K562 (cell line): ENCODE results near the gene CDKN2C. TPM values are rescaled to one million over a fixed set of nuclear protein-coding genes. Genes with fewer than 3 reads are reported as not detected.

Experiments
- ARNT ChIP-seq, 2 experiments: fragments of 450-650 bp; IDR thresholded peaks; 2 replicates each; pipeline ENCODE4 v1.6.1; 2016; ENCODE audit warnings: mild to moderate bottlenecking in 1 of 2
- CREB1 ChIP-seq, 2 experiments: sonication (generic) in 1 of 2; formaldehyde crosslinking in 1 of 2; IDR thresholded peaks; 2 replicates each; pipeline versions ENCODE4 v1.6.1 to v1.8.0; 2012 to 2022; ENCODE audit warnings: inconsistent platforms in 1 of 2, mild to moderate bottlenecking in 1 of 2, missing genetic modification reagents in 1 of 2, moderate library complexity in 1 of 2
- GTF2A2 ChIP-seq: IDR thresholded peaks from 2 replicates; pipeline ENCODE4 v1.6.1; 2016; ENCODE audit warnings: mild to moderate bottlenecking, missing genetic modification characterization, missing compliant biosample characterization
- HCFC1 ChIP-seq: IDR thresholded peaks from 2 replicates; pipeline ENCODE4 v1.6.1; 2012; ENCODE audit warnings: low read depth, low read length, improper control_type of control experiment
- HIVEP1 ChIP-seq: fragments of 250-450 bp; sonication (Bioruptor Pico); IDR thresholded peaks from 2 replicates; pipeline ENCODE4 v1.4.0; 2020; ENCODE audit warnings: mild to moderate bottlenecking
- HOMEZ ChIP-seq: fragments of 250-450 bp; sonication (Bioruptor Pico); IDR thresholded peaks from 2 replicates; pipeline ENCODE4 v1.4.0; 2020; ENCODE audit warnings: mild to moderate bottlenecking, moderate library complexity
- KDM1A ChIP-seq, 2 experiments: fragments of 450-650 bp; IDR thresholded peaks; 2 replicates each; pipeline ENCODE4 v1.6.1; 2016; ENCODE audit warnings: mild to moderate bottlenecking in 2 of 2
- MAFF ChIP-seq: IDR thresholded peaks from 2 replicates; pipeline ENCODE4 v1.6.1; 2012; ENCODE audit warnings: low read length, improper control_type of control experiment
- MED1 ChIP-seq: sonication (generic); formaldehyde crosslinking; IDR thresholded peaks from 2 replicates; pipeline ENCODE4 v1.8.1; 2023; ENCODE audit warnings: missing genetic modification reagents, borderline replicate concordance
- NCOA6 ChIP-seq: fragments of 450-650 bp; IDR thresholded peaks from 2 replicates; pipeline ENCODE4 v1.6.1; 2017; ENCODE audit warnings: mild to moderate bottlenecking
- POLR2B ChIP-seq: fragments of 450-650 bp; IDR thresholded peaks from 2 replicates; pipeline ENCODE4 v1.6.1; 2018; ENCODE audit warnings: low read depth; ENCODE audit not compliant: partially characterized antibody
- SMARCC2 ChIP-seq: fragments of 450-650 bp; IDR thresholded peaks from 2 replicates; pipeline ENCODE4 v1.6.1; 2017; ENCODE audit warnings: antibody characterized with exemption, moderate library complexity, mild to moderate bottlenecking, low read depth
- SRSF1 ChIP-seq: fragments of 200-400 bp; formaldehyde crosslinking; IDR thresholded peaks from 2 replicates; pipeline ENCODE4 v1.6.1; 2017; ENCODE audit warnings: mild to moderate bottlenecking, low read depth, low read length, moderate library complexity
- STAT6 ChIP-seq: sonication (generic); formaldehyde crosslinking; IDR thresholded peaks from 2 replicates; pipeline ENCODE4 v1.8.1; 2023; ENCODE audit warnings: mild to moderate bottlenecking, missing genetic modification reagents
- TCF3 ChIP-seq: sonication (generic); formaldehyde crosslinking; IDR thresholded peaks from 2 replicates; pipeline ENCODE4 v1.4.0; 2020; ENCODE audit warnings: mild to moderate bottlenecking, missing genetic modification reagents
- TFAP4 ChIP-seq: sonication (generic); formaldehyde crosslinking; IDR thresholded peaks from 2 replicates; pipeline ENCODE4 v1.8.0; 2022; ENCODE audit warnings: missing genetic modification reagents, mild to moderate bottlenecking, moderate library complexity, borderline replicate concordance
- THRAP3 ChIP-seq: fragments of 450-650 bp; IDR thresholded peaks from 2 replicates; pipeline ENCODE4 v1.6.1; 2016; ENCODE audit warnings: mild to moderate bottlenecking, inconsistent platforms, borderline replicate concordance
- ZC3H11A ChIP-seq: IDR thresholded peaks from 2 replicates; pipeline ENCODE4 v1.6.1; 2012; ENCODE audit warnings: low read depth, low read length, improper control_type of control experiment
- ZNF282 ChIP-seq: sonication (generic); formaldehyde crosslinking; IDR thresholded peaks from 2 replicates; pipeline ENCODE4 v1.8.1; 2023; ENCODE audit warnings: missing genetic modification reagents
- ZNF512 ChIP-seq: IDR thresholded peaks from 2 replicates; pipeline ENCODE4 v1.6.1; 2016; ENCODE audit warnings: missing genetic modification characterization, missing compliant biosample characterization
- ZNF696 ChIP-seq: fragments of 250-450 bp; sonication (Bioruptor Pico); conservative IDR thresholded peaks from 2 replicates; pipeline ENCODE4 v1.4.0; 2020; ENCODE audit warnings: mild to moderate bottlenecking, moderate library complexity
- polyA plus RNA-seq, 8 experiments: library from polyadenylated mRNA; depleted of rRNA in 4 of 8; stranded (reverse) in 5 of 8; unstranded in 3 of 8; fragments of >200 nt; fragmentation: Nextera tagmentation in 2 of 8; fragmentation: Illumina TruSeq in 1 of 8; extraction: Ambion mirVana in 2 of 8; extraction: Trizol in 1 of 8; gene quantifications; 2 replicates each; pipeline versions ENCODE4 v1.2.1 to v1.2.3, GENCODE V29; 2011 to 2014; ENCODE audit warnings: inconsistent platforms in 1 of 8, missing spikeins in 1 of 8
- total RNA-seq, 7 experiments: library from RNA; depleted of rRNA in 6 of 7; stranded (reverse); fragments of >200 nt in 6 of 7; fragmentation: Illumina TruSeq in 2 of 7; extraction: Trizol in 2 of 7; gene quantifications; 2 replicates each; pipeline versions ENCODE4 v1.2.1 to v1.2.3, GENCODE V29; 2011 to 2021; ENCODE audit warnings: low replicate concordance in 1 of 7

CDKN2C gene
- total and polyA plus RNA-seq, 9 of the 15 experiments (the other 6 are each of a cell fraction or from before 2014, with no cell fraction given), result 11.9 to 74.3 (median 45.9) TPM

- TF ChIP-seq SMARCC2 (no peak), ZNF282 (CRISPR knock-in tag) (no peak), HIVEP1 (CRISPR knock-in tag) (no peak), KDM1A (IDR thresholded peaks at IDR 0.05) (no peak; a peak in 1 of 4 replicates), HOMEZ (no peak), ARNT (IDR thresholded peaks at IDR 0.05) (peak in 1 of 2 experiments; percentile 73; a peak in 1 of 4 replicates), HCFC1 (peak; percentile 90), ZNF696 (CRISPR knock-in tag) (no peak), ZNF512 (tag) (peak; percentile 52; the same call in 1 of the 2 replicates), NCOA6 (no peak), STAT6 (CRISPR knock-in tag) (peak; percentile 26; the same call in 1 of the 2 replicates), POLR2B (peak; percentile 84), MAFF (no peak; the same call in 1 of the 2 replicates), THRAP3 (no peak), TFAP4 (CRISPR knock-in tag) (peak; percentile 95), MED1 (CRISPR knock-in tag) (no peak), ZC3H11A (no peak; the same call in 1 of the 2 replicates), CREB1 (IDR thresholded peaks at IDR 0.05) (peak; percentile 99), CREB1 (CRISPR knock-in tag; IDR thresholded peaks at IDR 0.05) (peak; percentile 99), SRSF1 (no peak), TCF3 (CRISPR knock-in tag) (peak; percentile 56), GTF2A2 (tag) (0 out of 2 replicates have a peak, but pooled peaks have one; percentile 46)
These were observed 9.9 kb upstream of the CDKN2C start, which contains the start of gene FAF1 (continued) for GRCh38 chr1:50959913-50960844.
